GM19238 (cell line): ENCODE data around the gene GDAP1L1.

Source experiments
- DNase-seq: peaks from one replicate; pipeline ENCODE4 v3.0.0; 2011; ENCODE audit warnings: low spot score; ENCODE audit not compliant: insufficient read length

GDAP1L1 gene

DNA sequence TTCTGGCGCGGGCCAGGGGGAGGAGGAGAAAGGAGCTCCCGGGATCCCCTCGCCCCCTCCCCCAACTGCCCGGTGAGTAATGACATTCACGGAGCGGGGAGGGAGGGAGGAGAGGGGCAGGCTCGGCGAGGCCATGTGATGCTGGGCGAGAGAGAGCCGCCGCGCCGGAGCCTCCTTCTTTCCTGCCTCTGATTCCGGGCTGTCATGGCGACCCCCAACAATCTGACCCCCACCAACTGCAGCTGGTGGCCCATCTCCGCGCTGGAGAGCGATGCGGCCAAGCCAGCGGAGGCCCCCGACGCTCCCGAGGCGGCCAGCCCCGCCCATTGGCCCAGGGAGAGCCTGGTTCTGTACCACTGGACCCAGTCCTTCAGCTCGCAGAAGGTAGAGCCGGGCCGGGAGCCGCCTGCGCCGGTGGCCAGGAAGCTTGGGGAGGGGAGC lies at the start of gene GDAP1L1:
Gene GDAP1L1 (plus strand): TSS at position 178 of the 441 bp plus-strand sequence. CDS start 27 bp downstream, at position 205.
- DNase-seq = no peak

DNA sequence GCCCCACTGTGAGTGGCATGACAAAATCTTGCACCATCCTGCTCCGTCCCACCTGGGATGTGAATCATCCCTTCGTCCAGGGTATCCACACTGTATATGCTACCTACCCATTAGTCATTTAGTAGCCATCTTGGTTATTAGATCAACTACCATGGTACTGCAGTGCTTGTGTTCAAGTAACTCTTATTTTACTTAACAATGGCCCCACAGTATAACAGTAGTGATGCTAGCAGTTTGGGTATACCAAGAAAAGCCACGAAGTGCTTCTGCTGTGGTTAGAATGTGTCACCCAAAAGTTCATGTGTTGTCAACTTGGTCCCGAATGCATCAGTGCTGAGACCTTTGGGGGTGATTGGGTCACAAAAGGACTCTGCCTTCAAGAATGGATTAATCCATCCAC lies 48.2 kb upstream of the GDAP1L1 start:
- DNase-seq = no peak

GRCh38 chr20:44199877-44200276 lies 47.2 kb upstream of the GDAP1L1 start:
- DNase-seq = no peak

DNA sequence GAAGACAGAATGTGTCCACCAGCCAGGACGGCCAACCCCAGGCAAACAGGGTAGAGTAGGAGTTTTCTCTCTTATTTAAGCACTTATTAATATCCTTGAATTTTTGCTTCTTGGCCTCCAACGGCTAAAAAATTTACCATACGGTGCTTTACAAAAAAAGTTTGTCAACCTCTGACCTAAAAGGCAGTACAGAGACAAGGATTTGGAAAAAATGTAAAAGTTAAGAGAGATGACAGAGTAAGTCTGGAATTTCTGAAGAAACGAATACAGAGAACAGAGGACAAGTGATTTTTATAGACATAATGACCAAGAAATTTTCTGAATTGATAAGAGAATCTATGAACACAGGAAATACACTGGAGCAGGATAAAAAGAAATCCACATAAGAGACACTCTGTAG lies 46.7 kb upstream of the GDAP1L1 start:
- DNase-seq = no peak

DNA sequence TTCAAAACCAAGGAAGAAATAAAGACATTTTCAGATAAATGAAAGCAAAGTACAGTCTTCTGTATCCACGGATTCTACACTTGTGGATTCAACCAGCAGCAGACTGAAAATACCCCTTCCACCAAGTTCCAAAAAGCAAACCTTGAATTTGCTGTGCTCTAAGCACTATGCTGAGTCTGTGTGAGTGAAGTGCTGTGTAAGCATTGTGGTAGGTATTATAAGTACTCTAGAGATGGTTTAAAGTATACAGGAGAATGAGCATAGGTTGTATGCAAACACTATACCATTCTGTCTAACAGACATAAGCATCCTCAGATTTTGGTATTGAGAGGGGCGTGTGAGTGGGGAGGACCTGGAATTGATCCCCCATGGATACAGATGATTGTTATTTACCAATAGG lies 46.1 kb upstream of the GDAP1L1 start:
- no peak for DNase-seq

DNA sequence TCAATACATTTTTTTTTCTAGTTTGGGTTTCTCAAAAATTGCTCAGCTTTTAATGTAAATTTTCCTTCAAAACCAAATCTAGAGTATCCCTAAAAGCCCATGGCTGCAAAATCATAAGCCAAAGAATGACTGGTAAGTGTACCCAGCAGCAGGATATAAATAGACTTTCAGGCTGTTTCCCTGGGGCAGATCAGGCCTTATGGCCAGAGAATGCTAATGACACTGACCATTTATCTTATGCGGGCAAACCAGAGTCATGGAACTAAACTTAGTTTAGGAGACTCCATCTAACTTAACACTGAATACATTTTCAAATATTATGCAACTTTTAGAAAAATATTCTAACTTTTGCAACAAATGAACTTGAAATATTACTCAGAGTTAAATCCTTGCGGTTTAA lies 43.9 kb upstream of the GDAP1L1 start:
- no peak for DNase-seq

- DNase-seq = no peak
Measured at GRCh38 chr20:44204156-44204831, 42.8 kb upstream of the GDAP1L1 start.

GRCh38 chr20:44204832-44205215 lies 42.3 kb upstream of the GDAP1L1 start:
- no peak for DNase-seq

GRCh38 chr20:44206132-44206531 lies 41.0 kb upstream of the GDAP1L1 start:
- no peak for DNase-seq

DNA sequence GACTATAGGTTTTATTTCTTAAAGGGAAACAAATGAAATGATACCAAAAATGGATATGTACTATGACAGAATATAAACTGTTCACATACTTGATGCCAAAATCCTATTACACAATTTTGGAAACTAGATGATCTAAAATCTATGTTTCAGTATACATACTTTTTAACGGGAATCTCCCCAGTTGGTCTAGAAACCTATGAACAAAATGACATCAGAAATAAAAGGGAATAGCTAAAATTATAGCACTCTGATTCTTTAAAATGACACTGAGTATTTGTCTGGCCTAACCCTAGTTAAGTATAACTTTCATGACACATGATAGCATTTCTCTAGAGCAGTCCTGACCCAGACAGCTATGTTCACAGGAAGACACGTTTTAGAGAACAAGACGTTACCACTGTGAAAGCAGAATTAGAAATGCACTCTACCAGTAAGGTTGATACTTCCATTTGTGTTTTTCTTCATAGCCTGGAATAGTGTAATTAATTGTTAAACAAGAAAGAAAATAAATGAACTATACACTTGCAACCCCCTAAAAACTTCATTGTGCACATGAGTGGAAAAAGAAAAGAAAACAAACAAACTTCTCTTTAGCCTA lies 39.9 kb upstream of the GDAP1L1 start:
- DNase-seq = no peak

DNA sequence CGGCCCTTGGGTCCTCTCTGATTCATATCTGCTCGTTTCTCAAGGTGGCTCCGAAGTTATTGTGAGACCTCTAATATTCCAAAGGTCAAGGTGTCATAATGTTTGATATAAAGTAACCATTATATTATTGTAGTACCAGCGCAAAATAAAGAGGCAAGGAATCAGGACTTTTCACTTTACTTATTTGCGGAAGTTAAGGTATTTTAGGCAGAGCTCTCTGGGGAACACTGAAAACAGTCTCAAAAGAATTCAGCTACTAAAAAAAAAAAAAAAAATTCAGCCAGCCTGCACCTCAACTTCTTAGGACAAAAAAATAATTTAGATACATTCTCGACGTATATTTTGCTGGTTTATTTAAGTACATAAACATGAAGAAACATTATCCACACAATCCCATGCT lies 38.9 kb upstream of the GDAP1L1 start:
- DNase-seq = no peak

DNA sequence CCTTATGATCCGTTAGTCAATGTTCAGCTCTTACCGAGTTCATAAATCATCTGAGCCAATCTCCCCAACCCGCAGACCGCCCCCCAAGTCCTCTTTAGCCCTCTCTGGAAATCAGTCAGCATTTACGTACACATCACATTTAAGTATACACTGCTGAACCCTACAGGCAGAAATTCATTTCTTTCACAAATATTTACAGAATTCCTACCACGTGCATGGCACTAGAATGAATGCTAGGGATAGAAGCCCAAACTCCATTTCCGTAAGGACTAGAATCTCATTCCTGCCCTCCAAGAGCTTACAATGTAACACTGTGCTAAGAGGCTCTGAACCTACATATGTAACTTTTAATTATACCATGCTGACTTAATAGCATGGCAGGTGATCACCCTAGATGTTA lies 38.3 kb upstream of the GDAP1L1 start:
- DNase-seq = no peak

DNA sequence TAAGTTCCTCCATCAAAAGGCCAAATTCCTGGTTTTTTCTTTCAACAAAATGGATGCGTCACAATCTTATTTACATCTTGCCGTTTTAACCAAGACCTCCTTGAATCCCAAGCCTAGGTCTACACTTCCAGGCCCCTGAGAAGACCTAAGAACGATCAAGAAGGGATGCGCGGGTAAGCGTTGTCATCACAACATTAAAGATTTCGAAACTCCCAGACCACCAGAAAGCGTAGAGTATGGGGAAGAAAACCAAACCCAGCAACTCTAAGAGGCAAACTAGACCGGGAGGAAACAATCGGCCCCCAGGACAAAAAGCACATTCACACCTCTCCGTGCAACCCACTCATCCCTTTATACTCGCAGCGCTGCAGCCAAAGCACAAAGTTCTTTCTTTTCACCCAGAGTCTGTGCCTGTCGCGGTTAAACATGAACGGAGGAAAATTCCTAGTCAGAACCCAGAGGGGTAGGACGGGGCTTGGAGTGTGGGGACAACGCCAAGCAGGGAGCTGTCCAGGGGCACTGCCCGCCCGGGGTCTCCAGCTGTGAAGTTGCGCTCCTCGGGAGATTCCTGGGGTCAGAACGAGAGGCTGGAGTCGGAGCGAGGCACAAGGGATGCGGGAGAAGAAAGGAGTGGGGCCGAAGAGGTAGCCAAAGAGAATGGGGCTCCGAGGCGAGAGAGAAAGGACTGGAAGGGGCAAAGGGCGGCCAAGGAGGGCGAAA lies 37.3 kb upstream of the GDAP1L1 start:
- DNase-seq = no peak

DNA sequence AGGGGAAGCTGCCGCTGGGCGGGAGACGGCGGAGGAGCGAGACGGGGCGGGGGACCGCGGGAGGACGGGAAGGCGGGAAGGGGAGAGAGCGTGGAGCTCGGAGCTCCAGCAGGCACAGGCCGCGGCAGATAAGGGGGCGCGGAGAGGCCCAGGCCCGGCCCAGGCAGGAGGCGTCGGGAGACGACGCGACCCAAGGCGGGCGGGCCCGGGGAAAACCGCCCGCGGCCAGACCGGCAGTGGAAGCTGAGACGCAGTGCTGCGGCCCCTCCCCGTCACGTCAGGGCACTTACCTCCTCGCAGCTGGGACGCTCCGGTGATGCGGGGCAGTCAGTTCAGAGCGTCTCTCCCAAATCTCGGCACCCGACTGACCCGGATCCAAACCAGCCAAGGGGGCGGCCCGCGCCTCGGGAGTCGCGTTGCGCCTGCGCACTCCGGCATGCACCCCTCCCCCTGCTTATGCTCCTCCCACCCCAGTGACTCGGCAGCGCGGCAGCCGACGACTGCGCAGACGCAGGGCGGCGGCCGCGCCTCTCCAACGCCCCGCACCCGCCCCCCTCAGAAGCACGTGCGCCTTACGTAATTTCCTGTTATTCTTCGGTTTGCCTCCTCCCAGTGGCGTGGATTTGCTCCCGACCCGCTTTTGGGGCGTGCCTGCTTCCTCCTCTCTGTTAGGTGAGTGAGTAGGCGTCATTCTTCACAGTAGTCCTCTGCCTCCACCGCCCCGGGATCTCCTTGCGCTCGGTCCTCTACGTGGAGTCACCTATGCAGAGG lies 36.5 kb upstream of the GDAP1L1 start, which contains the start of gene OSER1:
Gene OSER1 (minus strand): TSS at position 366 of the 771 bp plus-strand sequence. CDS start 3,814 bp downstream, outside the sequence.
- DNase-seq = peak; percentile 91

DNA sequence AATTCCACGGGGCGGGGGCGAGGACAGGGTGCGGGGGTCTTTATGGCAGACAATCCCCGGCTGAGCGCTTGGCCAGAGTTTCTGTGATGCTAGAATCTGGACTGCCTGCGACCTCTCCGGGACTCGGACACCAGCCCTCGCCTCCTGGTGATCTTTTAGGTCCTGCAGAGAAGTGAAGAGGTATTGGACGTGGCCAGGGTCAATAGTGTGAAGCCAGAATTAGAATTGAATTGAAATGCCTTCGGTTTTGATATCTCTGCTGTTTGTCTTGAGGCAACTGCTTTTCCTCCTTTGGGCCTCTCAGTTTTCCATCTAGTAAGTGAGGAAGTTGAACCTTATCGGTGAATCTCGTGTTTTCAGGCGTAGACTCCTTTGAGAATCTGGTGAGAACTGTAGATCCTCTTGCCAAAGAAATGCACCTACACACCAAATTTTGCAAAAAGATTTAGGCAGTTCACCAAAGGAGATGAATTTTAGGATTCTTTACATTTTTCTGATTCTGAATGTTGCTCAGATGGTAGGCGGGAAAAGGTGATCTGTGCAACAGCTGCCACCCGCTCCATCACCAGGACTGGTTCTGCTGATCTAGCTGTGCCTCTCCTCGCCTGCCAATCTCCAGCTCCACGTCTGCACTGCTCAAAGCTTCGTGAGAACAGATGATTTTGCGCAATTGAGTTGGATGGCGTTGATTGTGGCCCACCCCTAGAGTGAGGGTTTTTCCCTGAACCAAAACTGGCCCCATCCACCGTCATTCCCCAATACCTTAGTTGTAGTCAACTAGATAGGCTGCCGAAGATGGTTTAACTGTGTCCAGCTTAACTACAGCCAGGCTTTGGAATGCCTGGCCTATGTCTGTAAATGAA lies 35.7 kb upstream of the GDAP1L1 start:
- DNase-seq = no peak

DNA sequence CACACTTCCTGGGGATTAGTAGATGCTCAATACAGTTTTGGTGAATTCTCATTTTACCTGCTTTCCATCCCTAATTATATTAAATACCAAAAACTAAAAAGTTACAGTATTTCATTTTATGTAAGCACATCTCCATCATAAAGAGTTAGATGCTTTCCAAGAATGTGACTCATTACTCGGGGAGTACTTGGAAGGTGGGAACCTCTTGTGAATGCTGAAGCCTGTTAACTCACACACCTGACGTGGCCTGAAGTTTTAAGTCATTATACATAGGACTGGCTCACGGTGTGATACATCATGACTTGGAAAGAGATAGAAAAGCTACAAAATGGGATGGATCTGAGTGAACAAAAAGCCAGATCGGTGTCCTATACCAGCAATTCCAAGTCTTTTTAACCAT lies 34.3 kb upstream of the GDAP1L1 start:
- no peak for DNase-seq

DNA sequence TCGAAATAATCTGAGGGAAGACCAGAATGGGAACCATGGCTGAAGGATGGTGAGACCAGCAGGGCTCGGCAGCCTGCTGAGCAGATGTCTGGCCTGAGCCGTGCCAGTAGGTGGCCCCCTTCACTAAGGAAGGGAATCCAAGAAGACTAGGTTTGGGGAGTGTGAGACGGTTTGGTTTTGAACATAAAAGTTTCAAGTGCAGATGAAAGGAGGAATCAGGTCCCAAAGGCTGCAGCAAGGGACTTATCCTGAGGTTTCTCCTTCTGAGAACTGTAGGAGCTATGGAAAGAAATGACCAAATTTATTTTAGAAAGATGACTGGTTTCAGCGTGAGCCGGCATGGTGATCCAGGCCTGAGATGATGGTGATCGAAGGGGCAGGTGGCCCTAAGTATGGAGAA lies 32.0 kb upstream of the GDAP1L1 start:
- DNase-seq = peak; percentile 27

DNA sequence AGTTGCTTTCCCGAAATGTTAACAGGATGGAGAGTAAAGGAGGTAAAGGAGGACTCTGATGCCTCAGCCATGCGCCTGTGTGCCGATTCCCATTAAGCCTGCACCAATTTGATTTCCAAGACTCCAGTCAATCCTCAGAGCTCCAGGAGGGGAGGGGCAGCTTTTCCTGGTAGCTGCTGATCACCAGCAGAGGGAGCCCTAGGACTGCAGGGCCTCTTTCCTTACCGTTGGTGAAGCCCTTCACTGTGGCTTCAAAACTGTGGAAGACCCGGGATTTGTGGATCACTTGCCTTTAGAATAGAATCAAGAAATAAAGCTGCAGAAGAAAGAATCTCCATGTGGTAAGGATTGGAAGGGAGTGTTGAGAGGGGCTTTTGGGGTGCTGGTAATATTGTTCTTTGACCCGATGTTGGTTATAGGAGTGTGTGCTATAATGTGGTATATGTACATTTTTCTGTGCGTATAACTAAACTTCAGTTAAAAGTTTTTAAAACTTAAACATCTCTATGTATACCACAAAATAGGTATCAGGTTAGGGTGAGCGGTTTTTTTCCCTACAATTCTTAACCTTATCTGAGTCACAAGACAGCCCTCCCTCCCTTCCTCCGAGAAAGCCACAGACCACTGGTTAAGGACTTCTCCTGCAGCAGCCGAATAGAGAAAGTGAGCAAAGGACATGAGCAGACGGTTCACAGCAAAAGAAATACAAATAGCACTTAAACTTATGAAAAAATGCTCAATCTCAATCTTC lies 29.6 kb upstream of the GDAP1L1 start:
- no peak for DNase-seq

GRCh38 chr20:44218446-44218845 lies 28.7 kb upstream of the GDAP1L1 start:
- DNase-seq = no peak

DNA sequence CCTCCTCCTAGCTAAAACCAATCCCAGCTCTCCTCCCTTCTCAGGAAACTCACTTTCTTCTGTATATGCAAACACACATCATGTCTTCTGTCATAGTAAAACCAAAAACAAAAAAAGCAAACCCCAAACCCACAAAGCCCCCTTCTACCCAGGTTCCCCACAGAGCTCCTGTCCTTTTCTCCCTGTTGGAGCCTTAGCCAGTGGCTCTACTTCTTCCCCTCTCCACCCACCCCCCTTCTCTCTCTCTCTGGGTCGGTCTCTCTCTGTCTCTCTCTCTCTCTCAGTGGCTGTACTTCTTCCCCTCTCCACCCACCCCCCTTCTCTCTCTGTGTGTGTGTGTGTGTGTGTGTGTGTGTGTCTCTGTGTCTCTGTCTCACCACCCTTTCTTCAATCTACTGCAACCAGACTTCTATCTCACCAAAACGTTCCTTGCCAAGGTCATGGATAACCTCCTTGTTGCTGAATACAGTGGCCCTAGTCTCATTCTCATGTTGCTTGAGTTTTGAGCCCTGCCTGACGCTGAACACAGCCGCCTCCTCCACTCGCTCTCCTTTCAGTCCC lies 27.9 kb upstream of the GDAP1L1 start:
- no peak for DNase-seq
